K562 (cell line): Measurements from ENCODE around the gene LST1. TPM values are rescaled to one million over a fixed set of nuclear protein-coding genes. Genes with fewer than 3 reads are reported as not detected.

Source experiments
- ASH1L ChIP-seq: fragments of 450-650 bp; IDR thresholded peaks from 2 replicates; pipeline ENCODE4 v1.6.1; 2018; ENCODE audit warnings: borderline replicate concordance, mild to moderate bottlenecking, low read depth; ENCODE audit not compliant: partially characterized antibody
- BDP1 ChIP-seq: IDR thresholded peaks from 3 replicates; pipeline ENCODE4 v1.6.1; 2011; ENCODE audit not compliant: insufficient read length, insufficient read depth
- BHLHE40 ChIP-seq: IDR thresholded peaks from 2 replicates; pipeline ENCODE4 v1.6.1; 2011; ENCODE audit warnings: low read length, improper control_type of control experiment
- BRD4 ChIP-seq: fragments of 200-600 bp; sonication (generic); IDR thresholded peaks from 2 replicates; pipeline ENCODE4 v1.6.1; 2017; ENCODE audit warnings: inconsistent platforms
- CSDE1 ChIP-seq, 2 experiments: fragments of 450-650 bp; IDR thresholded peaks; 2 replicates each; pipeline ENCODE4 v1.6.1; 2016; ENCODE audit warnings: mild to moderate bottlenecking in 1 of 2
- ERF ChIP-seq: fragments of 450-650 bp; formaldehyde crosslinking; IDR thresholded peaks from 2 replicates; pipeline ENCODE4 v1.4.0; 2020; ENCODE audit warnings: mild to moderate bottlenecking, mixed read lengths
- FUS ChIP-seq: fragments of 200-400 bp; formaldehyde crosslinking; optimal IDR thresholded peaks from 2 replicates; pipeline ENCODE3; 2017; ENCODE audit warnings: low read depth, low read length
- GABPA ChIP-seq: fragments of 200-800 bp; sonication (Bioruptor generic); conservative IDR thresholded peaks from 2 replicates; pipeline ENCODE4 v1.6.1; 2016; ENCODE audit warnings: low read depth, missing genetic modification characterization, missing compliant biosample characterization
- HDAC3 ChIP-seq: fragments of 450-650 bp; IDR thresholded peaks from 2 replicates; pipeline ENCODE4 v1.6.1; 2018; ENCODE audit warnings: borderline replicate concordance, mild to moderate bottlenecking, moderate library complexity; ENCODE audit not compliant: partially characterized antibody
- MYC ChIP-seq, 2 experiments: fragments of 250-450 bp in 1 of 2; sonication (Bioruptor Pico) in 1 of 2; IDR thresholded peaks; 2 replicates each; pipeline versions ENCODE4 v1.5.1 to v1.6.1; 2012 to 2021; ENCODE audit warnings: low read depth in 2 of 2, borderline replicate concordance in 1 of 2, improper control_type of control experiment in 1 of 2, low read length in 1 of 2, mild to moderate bottlenecking in 1 of 2, moderate library complexity in 1 of 2
- NR2C2 ChIP-seq, 2 experiments: fragments of 200-800 bp in 1 of 2; sonication (Bioruptor generic) in 1 of 2; sonication (generic) in 1 of 2; formaldehyde crosslinking in 1 of 2; IDR thresholded peaks; 2 replicates each; pipeline versions ENCODE4 v1.6.1 to v1.8.0; 2016 to 2022; ENCODE audit warnings: mild to moderate bottlenecking in 1 of 2, missing compliant biosample characterization in 1 of 2, missing genetic modification characterization in 1 of 2, missing genetic modification reagents in 1 of 2
- PCBP1 ChIP-seq: fragments of 200-400 bp; formaldehyde crosslinking; IDR thresholded peaks from 2 replicates; pipeline ENCODE4 v1.6.1; 2018; ENCODE audit warnings: mild to moderate bottlenecking, low read depth, low read length; ENCODE audit not compliant: poor library complexity, severe bottlenecking
- SMARCA4 ChIP-seq: fragments of 450-650 bp; IDR thresholded peaks from 2 replicates; pipeline ENCODE4 v1.6.1; 2016
- SMARCB1 ChIP-seq: IDR thresholded peaks from 2 replicates; pipeline ENCODE4 v1.6.1; 2011; ENCODE audit warnings: improper control_type of control experiment, low read depth; ENCODE audit not compliant: insufficient read length
- TAF15 ChIP-seq: fragments of 200-400 bp; formaldehyde crosslinking; IDR thresholded peaks from 2 replicates; pipeline ENCODE4 v1.6.1; 2017; ENCODE audit warnings: mild to moderate bottlenecking, low read depth, low read length, moderate library complexity
- TEAD2 ChIP-seq: fragments of 450-650 bp; IDR thresholded peaks from 2 replicates; pipeline ENCODE4 v1.6.1; 2016; ENCODE audit warnings: missing genetic modification characterization, control low read depth, missing compliant biosample characterization
- ZNF12 ChIP-seq: sonication (generic); formaldehyde crosslinking; IDR thresholded peaks from 2 replicates; pipeline ENCODE4 v1.4.0; 2020; ENCODE audit warnings: mild to moderate bottlenecking, missing genetic modification reagents
- ZNF134 ChIP-seq: fragments of 250-450 bp; sonication (Bioruptor Pico); conservative IDR thresholded peaks from 2 replicates; pipeline ENCODE4 v1.4.0; 2020
- ZNF165 ChIP-seq: fragments of 250-450 bp; sonication (Bioruptor Pico); IDR thresholded peaks from 2 replicates; pipeline ENCODE4 v1.4.0; 2020; ENCODE audit warnings: borderline replicate concordance
- ZNF224 ChIP-seq: sonication (generic); formaldehyde crosslinking; IDR thresholded peaks from 2 replicates; pipeline ENCODE4 v1.8.0; 2022; ENCODE audit warnings: mild to moderate bottlenecking, missing genetic modification reagents
- ZNF23 ChIP-seq: fragments of 250-450 bp; sonication (Bioruptor Pico); IDR thresholded peaks from 2 replicates; pipeline ENCODE4 v1.4.0; 2020; ENCODE audit warnings: mild to moderate bottlenecking
- ZNF436 ChIP-seq: fragments of 250-450, 450-650 bp; sonication (Bioruptor Pico); formaldehyde crosslinking; IDR thresholded peaks from 2 replicates; pipeline ENCODE4 v1.7.0; 2020; ENCODE audit warnings: mild to moderate bottlenecking
- ZNF444 ChIP-seq: fragments of 250-450 bp; sonication (Bioruptor Pico); IDR thresholded peaks from 2 replicates; pipeline ENCODE4 v1.4.0; 2020; ENCODE audit warnings: mild to moderate bottlenecking, moderate library complexity
- polyA plus RNA-seq, 8 experiments: library from polyadenylated mRNA; depleted of rRNA in 4 of 8; stranded (reverse) in 5 of 8; unstranded in 3 of 8; fragments of >200 nt; fragmentation: Nextera tagmentation in 2 of 8; fragmentation: Illumina TruSeq in 1 of 8; extraction: Ambion mirVana in 2 of 8; extraction: Trizol in 1 of 8; gene quantifications; 2 replicates each; pipeline versions ENCODE4 v1.2.1 to v1.2.3, GENCODE V29; 2011 to 2014; ENCODE audit warnings: inconsistent platforms in 1 of 8, missing spikeins in 1 of 8
- total RNA-seq, 7 experiments: library from RNA; depleted of rRNA in 6 of 7; stranded (reverse); fragments of >200 nt in 6 of 7; fragmentation: Illumina TruSeq in 2 of 7; extraction: Trizol in 2 of 7; gene quantifications; 2 replicates each; pipeline versions ENCODE4 v1.2.1 to v1.2.3, GENCODE V29; 2011 to 2021; ENCODE audit warnings: low replicate concordance in 1 of 7
- TF ChIP-seq, protein P1 (sequence below): conservative IDR thresholded peaks from 2 replicates; pipeline ENCODE4 v1.6.1; 2011; ENCODE audit warnings: low read depth, mild to moderate bottlenecking, low read length; ENCODE audit not compliant: control insufficient read depth
- TF ChIP-seq, protein P2 (sequence below): fragments of 250-450 bp; sonication (Bioruptor Pico); IDR thresholded peaks from 2 replicates; pipeline ENCODE4 v1.5.0; 2022; ENCODE audit warnings: mild to moderate bottlenecking

Gene LST1
- total and polyA plus RNA-seq, 9 of the 15 experiments (the other 6 are each of a cell fraction or from before 2014, with no cell fraction given) = 0.82 to 7.8 (median 1.7) TPM

DNA sequence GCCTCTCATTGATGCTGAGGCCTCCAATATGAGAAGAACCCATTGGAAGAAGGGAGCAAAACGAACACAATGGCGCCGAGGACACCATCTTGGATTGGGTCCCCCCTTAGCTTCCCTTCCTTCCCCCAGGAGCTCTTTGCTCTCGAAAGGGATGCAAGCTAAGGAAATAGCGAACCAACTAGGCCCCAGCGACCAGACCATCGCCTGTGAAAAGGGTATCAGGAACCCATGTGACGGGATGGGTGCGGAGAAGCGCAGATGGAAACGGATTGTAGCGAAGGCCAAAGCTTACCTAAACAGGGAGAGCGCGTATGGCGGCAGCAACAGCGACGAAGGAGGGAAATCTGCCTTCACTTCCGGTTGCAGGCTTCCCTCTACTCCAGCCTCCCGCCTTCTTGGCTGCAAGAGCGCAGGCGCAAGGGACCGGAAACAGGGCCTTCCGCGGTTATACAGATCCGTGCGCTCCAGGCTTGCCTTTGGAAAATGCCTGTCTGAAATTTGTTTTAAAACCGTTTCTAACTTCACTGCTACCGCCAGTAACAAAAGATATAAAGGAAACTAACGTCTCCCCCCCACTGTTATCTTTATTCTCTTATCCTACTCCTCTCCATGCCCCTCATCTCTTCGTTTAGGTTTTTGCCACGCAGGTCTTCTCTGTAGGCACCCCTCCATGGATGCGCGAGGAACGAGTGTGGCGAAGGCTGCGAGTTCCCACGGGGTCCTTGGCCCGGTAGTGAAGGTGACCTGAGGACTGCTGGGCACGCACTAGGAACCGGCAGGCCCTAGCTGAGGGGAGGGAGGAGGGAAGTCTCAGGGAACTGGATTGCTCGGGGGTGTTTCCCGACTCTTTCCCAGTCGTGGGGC is 44.2 kb upstream of the LST1 start, which contains the start of gene DDX39B (continued):
- TF ChIP-seq HDAC3 (peak; percentile 56), PCBP1 (no peak), CSDE1 (IDR thresholded peaks at IDR 0.05) (peak; percentile 61 to 91), TAF15 (no peak), ZNF23 (CRISPR knock-in tag) (peak; percentile 62; the same call in 1 of the 2 replicates), ZNF436 (CRISPR knock-in tag) (peak; percentile 80; the same call in 1 of the 2 replicates), ZNF134 (CRISPR knock-in tag) (0 out of 2 replicates have a peak, but pooled peaks have one; percentile 36), GABPA (tag) (peak; percentile 97), BHLHE40 (peak; percentile 68; the same call in 1 of the 2 replicates), SMARCB1 (no peak), ZNF224 (CRISPR knock-in tag) (no peak), ZNF12 (CRISPR knock-in tag) (peak; percentile 81; the same call in 1 of the 2 replicates), TEAD2 (tag) (no peak), ASH1L (peak; percentile 66), ZNF444 (no peak; the same call in 1 of the 2 replicates), SMARCA4 (peak; percentile 55; the same call in 1 of the 2 replicates), NR2C2 (CRISPR knock-in tag; IDR thresholded peaks at IDR 0.05) (peak; percentile 83), NR2C2 (tag; IDR thresholded peaks at IDR 0.05) (peak; percentile 86), BDP1 (no peak), ZNF165 (CRISPR knock-in tag) (no peak), ERF (peak; percentile 14), BRD4 (peak; percentile 100), MYC (IDR thresholded peaks at IDR 0.05; ENCODE audit: low read depth, low read length) (peak; percentile 98), MYC (CRISPR knock-in tag; IDR thresholded peaks at IDR 0.05; ENCODE audit: borderline replicate concordance, low read depth) (0 out of 2 replicates have a peak, but pooled peaks have one; percentile 40), FUS (no peak)
- TF ChIP-seq, protein P1, sequence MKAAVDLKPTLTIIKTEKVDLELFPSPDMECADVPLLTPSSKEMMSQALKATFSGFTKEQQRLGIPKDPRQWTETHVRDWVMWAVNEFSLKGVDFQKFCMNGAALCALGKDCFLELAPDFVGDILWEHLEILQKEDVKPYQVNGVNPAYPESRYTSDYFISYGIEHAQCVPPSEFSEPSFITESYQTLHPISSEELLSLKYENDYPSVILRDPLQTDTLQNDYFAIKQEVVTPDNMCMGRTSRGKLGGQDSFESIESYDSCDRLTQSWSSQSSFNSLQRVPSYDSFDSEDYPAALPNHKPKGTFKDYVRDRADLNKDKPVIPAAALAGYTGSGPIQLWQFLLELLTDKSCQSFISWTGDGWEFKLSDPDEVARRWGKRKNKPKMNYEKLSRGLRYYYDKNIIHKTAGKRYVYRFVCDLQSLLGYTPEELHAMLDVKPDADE = peak; percentile 75; the same call in 1 of the 2 replicates
- TF ChIP-seq, protein P2, sequence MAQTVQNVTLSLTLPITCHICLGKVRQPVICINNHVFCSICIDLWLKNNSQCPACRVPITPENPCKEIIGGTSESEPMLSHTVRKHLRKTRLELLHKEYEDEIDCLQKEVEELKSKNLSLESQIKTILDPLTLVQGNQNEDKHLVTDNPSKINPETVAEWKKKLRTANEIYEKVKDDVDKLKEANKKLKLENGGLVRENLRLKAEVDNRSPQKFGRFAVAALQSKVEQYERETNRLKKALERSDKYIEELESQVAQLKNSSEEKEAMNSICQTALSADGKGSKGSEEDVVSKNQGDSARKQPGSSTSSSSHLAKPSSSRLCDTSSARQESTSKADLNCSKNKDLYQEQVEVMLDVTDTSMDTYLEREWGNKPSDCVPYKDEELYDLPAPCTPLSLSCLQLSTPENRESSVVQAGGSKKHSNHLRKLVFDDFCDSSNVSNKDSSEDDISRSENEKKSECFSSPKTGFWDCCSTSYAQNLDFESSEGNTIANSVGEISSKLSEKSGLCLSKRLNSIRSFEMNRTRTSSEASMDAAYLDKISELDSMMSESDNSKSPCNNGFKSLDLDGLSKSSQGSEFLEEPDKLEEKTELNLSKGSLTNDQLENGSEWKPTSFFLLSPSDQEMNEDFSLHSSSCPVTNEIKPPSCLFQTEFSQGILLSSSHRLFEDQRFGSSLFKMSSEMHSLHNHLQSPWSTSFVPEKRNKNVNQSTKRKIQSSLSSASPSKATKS = peak; percentile 17; the same call in 1 of the 2 replicates
